Neural cell (in vitro differentiated cells): Measurements from ENCODE around the gene GPC3.

Source experiments
- CTCF ChIP-seq: fragments of 450-650 bp; IDR thresholded peaks from 2 replicates; pipeline ENCODE4 v1.5.1; 2014; ENCODE audit warnings: antibody characterized with exemption, mild to moderate bottlenecking, moderate library complexity; ENCODE audit not compliant: poor library complexity, severe bottlenecking
- EP300 ChIP-seq: fragments of 450-650 bp; conservative IDR thresholded peaks from 2 replicates; pipeline ENCODE4 v1.6.1; 2014; ENCODE audit warnings: antibody characterized with exemption, mild to moderate bottlenecking, moderate library complexity; ENCODE audit not compliant: poor library complexity, severe bottlenecking
- EZH2 ChIP-seq: fragments of 200-600, 300-800 bp; shearing (Covaris generic), sonication (generic); IDR thresholded peaks from 2 replicates; pipeline ENCODE4 v1.6.1; 2014; ENCODE audit warnings: antibody characterized with exemption, low read length, borderline replicate concordance, mild to moderate bottlenecking; ENCODE audit not compliant: insufficient read depth, poor library complexity, severe bottlenecking
- POLR2AphosphoS5 ChIP-seq: IDR thresholded peaks from 2 replicates; pipeline ENCODE4 v1.6.1; 2012
- REST ChIP-seq: IDR thresholded peaks from 2 replicates; pipeline ENCODE4 v1.6.1; 2012; ENCODE audit warnings: borderline replicate concordance
- TAF1 ChIP-seq: IDR thresholded peaks from 2 replicates; pipeline ENCODE4 v1.6.1; 2012; ENCODE audit warnings: low read depth

GRCh38 chrX:133514486-133514885 is 470.9 kb downstream of the GPC3 start:
- TF ChIP-seq CTCF (no peak), EZH2 (no peak), POLR2AphosphoS5 (no peak), EP300 (no peak), TAF1 (no peak), REST (no peak)
